Hematopoietic multipotent progenitor cell (in vitro differentiated cells): ENCODE data around the gene DNASE1L2. TPM values are rescaled to one million over a fixed set of nuclear protein-coding genes. Genes with fewer than 3 reads are reported as not detected.
"Not testable (repeated sequence)": the region's sequence is repeated elsewhere in the genome, so short reads cannot be mapped to it uniquely, and the experiment has no call there.

Experiments
- DNase-seq, 3 donors: peaks; one replicate each; pipeline ENCODE4 v3.0.0-alpha.2; 2011 to 2015; ENCODE audit warnings: low read depth in 2 of 3, low spot score in 2 of 3
- total RNA-seq: library from RNA; depleted of rRNA; stranded (reverse); fragments of >200 nt; gene quantifications from one replicate; pipeline ENCODE4 v1.2.3, GENCODE V29; 2012

DNASE1L2 gene
- total RNA-seq, 1 donor: 0.54 TPM

DNA sequence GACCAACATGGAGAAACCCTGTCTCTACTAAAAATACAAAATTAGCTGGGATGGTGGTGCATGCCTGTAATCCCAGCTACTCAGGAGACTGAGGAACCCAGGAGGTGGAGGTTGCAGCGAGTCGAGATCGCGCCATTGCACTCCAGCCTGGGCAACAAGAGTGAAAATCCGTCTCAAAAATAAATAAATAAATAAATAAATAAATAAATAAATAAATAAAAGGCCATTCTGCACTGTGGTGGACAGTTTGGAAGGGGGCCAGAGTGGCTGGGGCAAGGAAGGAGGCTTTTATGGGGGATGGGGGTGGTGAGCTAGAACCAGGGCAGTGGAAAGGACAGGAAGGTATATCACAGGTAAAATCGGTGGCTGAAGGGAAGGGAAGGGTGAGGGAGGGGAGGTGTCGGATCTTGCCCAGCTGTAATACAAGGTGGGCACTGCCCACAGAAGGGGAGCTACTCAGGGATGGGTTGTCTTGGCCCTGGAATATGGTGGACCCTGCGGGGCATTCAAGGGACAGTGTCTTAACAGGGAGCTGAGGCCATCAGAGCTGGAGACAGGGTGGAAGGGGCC lies 33.0 kb upstream of the DNASE1L2 start:
- DNase-seq: not testable (repeated sequence)

DNA sequence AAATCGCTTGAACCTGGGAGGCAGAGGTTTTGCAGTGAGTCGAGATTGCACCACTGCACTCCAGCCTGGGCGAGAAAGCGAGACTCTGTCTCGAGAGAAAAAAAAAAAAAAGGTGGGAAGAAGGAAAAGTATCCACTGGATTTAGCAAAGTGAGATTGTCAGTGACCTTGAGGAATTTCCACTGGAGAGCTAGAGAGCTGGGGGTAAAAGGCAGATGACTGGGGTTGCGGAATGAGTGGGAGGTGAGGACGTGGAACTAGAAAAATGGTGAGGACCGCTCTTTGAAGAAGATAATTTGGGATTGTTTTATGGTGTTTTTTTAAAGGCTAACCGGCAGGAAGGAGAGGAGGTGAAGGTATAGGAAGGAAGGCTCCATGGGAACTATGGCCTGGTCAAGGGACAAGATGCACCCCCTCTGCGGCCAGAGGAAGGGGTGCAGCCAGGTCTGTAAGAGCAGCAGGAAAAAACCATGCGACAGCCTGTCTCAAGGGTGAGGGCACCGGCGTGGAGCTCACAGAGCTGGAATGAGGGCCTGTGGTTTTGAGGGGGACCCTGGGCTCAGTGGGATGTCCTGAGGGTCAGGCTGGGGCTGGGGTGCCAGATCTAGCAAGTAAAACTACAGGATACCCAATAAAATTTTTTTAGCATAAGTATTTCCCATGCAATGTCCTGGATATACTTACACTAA lies 31.7 kb upstream of the DNASE1L2 start:
- no peak for DNase-seq

DNA sequence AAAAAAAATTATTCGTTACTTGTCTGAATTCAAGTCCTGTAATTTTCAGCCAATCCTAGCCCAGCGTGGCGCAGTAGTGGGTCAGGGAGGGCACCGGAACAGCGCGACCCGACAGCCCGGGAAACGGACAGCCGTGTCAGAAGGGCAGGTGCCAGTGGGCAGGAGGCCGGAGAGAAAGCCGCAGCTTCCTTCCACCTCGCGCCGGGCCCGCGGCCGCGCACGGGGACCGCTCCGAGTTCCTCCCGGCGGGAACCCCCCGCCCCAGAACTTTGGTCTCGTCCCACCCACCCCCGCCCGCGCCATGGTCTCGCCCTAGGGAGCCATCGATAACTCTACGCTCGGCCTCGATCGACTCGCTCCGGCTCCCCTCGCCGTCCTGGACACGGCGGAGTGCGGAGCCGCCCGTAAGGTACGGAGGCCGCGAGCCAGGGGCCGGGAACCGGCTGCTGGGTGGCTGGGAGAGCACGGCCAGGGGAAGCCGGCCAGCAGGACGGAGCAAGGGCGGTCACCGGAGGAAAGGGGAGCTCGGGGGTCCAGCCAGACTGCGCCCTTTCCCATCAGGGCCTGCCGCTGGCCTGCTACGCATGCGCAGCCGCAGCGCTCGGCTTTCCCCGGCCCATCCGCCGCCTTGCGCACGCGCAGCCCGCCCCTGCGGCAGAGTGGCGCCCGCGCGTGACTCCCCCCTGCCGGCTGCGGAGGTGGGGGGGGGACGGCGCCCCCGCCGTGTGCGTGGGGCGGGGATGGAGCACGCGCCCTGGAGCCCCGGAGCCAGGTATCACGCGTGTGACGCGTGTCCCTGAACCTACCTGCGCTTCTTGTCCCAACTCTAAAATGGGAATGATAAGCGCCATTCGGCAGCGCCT lies 30.9 kb upstream of the DNASE1L2 start, which contains the start of gene MLST8:
Gene MLST8 (plus strand): TSS at position 351 of the 863 bp plus-strand sequence. CDS start 632 bp downstream, outside the sequence.
- peak; percentile 91 to 97 (median 91) for DNase-seq

GRCh38 chr16:2205967-2206313 lies 30.3 kb upstream of the DNASE1L2 start:
- DNase-seq: no peak

DNA sequence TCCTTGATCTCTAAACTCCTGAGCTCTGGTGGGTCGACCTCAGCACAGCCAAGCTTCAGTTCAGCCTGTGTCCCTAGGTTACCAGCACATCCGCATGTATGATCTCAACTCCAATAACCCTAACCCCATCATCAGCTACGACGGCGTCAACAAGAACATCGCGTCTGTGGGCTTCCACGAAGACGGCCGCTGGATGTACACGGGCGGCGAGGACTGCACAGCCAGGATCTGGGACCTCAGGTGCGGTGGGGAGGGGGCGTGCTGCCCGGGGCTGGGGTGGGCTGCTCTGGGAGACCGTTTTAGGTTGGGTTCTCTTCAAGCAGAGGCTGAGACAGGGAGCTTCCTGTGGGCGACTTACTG lies 29.8 kb upstream of the DNASE1L2 start:
- DNase-seq: no peak

DNA sequence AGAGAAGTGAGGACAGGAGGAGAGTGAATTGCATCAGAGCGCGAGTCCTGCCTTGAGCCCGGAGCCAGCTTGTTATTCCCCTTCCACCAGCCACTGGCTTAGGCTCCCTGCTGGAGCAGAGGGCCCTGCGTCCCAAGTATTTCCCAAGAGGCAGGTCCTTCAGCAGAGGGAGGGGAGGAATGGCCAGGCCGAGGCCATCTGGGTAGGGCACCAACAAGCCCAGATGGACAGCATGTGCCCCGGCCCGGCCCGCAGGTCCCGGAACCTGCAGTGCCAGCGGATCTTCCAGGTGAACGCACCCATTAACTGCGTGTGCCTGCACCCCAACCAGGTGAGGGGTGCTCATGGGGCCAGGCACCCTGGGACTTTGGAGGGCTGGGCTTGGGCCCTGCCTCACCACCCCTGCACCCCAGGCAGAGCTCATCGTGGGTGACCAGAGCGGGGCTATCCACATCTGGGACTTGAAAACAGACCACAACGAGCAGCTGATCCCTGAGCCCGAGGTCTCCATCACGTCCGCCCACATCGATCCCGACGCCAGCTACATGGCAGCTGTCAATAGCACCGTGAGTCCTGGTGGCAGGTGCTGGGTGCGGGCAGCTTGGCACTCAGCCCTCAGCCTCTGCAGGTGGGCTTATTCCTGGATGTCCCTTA lies 29.3 kb upstream of the DNASE1L2 start:
- DNase-seq: no peak

- no peak for DNase-seq
These were observed 28.4 kb upstream of the DNASE1L2 start for GRCh38 chr16:2207872-2208271.

GRCh38 chr16:2208308-2208707 lies 27.9 kb upstream of the DNASE1L2 start:
- DNase-seq: no peak

DNA sequence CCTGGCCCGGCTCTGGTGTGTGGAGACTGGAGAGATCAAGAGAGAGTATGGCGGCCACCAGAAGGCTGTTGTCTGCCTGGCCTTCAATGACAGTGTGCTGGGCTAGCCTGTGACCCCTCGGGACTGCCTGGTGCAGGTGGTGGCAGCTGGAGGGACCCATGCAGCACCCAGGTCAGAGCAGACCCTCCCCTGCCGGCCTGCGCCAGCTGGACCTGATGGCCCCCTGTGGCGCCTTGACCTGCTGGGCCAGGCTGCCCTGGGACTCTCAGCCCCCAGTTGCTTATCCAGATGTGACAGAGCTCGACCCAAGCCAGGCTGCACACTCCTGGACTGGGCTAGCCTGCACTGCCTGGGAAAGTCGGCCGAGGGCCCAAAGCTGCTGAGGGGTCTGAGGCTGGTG lies 27.5 kb upstream of the DNASE1L2 start:
- DNase-seq: no peak

DNA sequence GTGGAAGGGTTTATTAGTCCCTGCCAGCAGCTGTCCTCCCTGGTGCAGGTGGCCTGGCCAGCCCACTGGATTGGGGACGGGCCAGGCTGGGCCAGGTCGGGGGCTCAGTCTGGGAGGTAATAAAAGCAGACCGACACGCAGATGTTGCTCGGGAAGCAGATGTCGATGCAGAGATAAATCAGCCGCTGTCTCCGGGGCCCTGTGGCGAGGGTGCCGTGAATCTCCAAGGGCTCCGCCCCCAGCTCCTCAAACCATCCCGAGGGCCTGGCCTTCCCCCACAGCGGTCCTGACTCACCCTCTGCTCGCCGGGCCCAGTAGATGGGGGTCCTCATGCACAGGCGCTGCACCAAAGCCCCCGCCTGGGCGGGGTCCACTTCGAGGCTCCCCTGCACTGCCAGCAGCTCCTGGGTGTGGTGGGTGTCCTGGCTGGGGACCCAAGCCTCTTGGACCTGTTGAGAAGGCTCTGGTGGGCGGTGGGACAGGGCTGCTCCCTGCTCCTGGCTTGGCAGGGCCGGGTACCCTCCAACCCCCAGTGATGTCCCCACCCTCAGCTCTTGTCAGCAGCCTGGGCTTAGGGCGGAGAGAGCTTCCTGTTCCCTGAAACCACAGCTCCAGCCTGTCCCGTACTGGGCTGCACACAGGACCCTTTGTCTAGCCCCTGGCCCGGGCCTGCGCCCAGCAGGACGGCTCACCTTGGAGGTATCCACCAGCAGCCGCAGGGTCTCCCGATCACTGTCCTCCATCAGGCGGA lies 26.8 kb upstream of the DNASE1L2 start:
- DNase-seq: no peak

DNA sequence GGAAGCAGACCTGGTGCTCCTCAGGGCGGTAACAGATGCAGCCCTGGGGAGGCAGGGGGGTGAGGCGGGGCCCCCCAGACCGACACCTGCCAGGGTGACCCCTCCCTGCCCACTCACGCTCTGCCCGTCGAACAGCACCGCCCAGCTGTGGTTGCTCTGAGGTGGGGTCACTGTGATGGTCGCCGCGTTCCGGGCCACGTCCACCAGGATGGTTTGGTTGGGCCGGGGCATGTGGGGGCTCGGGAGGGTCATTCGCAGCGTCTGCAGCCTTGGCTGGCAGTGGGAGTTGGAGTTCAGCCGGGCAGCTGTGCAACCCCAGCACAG lies 26.3 kb upstream of the DNASE1L2 start:
- no peak for DNase-seq

- no peak for DNase-seq
These were observed 25.6 kb upstream of the DNASE1L2 start, which contains the start of gene BRICD5 for GRCh38 chr16:2210386-2211365. BRICD5 (minus strand) TSS chr16:2210863; CDS start chr16:2210833, 30 bp downstream.

- DNase-seq: no peak
These were observed 24.3 kb upstream of the DNASE1L2 start for GRCh38 chr16:2211923-2212347.

DNA sequence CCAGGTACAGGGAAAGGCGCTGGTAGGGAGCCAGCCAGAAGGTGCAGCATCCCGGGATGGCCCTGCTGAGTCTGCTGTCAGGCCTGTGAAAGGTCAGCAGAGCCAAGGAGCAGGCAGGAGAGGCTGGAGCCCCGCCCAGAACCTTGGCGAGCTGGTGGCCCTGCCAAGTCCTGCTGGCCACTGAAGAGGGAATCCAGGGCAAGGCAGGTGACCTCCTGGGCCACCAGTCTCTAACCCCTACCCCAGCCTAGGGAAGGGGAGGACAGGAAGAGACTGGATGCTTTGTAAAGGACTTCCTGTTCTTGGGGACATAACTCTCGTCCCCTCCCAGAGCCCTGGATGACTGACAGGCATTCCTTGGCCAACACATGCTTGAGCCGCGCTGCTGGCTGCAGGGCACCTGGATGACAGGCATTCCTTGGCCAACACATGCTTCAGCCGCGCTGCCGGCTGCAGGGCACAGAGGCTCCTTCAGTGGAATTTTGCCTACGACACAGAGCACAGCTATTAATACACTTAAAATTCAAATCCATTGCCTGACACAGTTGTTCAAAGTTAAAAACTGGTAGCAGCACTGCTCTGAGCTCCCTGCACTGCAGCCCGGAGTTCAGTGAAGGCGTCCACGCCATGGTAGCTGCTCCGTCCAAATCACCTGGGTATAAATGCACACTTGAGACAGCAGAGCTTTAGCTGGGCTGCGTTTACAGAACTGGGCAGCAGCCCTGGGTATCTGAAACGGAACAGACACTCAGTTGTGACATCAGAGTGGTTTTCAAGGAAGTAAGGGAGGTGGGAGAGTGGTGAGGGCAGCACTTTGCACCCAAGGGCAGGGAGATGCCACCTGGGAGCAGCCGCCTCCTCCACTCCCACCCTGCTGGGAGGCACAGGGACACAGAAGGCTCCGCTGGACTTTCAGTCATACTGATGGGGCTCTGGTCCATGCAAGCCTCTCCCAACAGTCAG lies 23.6 kb upstream of the DNASE1L2 start:
- no peak for DNase-seq

DNA sequence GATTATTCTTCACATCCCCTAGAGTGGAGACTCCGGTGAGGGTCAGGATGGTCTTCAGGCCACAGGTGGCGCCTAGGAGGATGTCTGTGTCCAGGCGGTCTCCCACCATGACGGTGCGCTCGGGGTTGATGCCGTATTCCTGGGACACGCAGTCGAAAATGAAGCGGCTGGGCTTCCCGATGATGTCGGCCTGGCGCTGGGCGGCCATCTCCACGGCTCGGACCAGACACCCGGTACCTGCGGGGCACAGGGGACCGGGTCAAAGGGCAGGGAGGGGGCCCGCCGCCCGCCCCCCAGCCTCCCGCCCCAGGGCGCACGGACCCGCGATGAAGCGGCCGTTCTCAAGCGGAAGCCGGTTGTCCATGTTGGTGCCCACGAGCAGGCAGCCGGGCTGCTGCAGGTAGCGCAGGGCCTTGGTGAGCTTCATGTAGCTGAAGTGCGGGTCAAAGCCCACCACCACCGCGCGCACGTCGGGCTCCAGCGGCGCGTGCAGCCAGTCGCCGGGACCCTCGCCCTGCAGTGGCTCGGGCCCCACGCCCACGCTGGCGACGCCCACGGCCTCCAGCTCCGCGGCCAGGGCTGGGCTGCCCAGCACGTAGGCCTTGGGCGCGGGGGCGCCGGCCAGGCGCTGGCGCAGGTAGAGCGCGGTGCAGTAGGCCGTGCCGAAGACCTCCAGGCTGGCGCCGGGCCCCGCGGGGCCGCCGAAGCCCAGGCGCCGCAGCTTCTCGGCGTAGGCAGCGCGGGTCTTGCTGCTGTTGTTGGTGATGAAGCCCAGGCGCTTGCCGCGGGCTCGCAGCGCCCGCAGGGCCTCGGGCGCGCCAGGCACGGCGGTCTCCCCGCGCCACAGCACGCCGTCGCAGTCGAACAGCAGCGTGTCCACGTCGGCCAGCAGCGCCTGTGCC lies 22.2 kb upstream of the DNASE1L2 start:
- DNase-seq: peak in 1 of 3 donors; percentile 42

DNA sequence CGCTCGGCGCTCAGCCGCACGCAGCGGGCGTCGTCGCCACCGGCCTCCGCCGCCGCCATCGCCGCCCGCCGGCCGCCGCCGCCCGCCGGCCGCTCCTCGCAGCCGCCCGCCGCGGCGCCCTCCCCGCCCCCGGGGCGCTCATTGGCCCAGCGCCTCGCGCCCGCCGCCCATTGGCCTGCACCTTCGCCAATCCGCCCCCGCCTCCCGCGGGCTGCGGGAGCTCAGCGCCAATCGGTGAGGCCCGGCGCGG lies 21.6 kb upstream of the DNASE1L2 start, which contains the start of gene PGP:
Gene PGP (minus strand): TSS at position 122 of the 250 bp plus-strand sequence. CDS start 63 bp downstream, at position 59.
- DNase-seq: no peak

DNA sequence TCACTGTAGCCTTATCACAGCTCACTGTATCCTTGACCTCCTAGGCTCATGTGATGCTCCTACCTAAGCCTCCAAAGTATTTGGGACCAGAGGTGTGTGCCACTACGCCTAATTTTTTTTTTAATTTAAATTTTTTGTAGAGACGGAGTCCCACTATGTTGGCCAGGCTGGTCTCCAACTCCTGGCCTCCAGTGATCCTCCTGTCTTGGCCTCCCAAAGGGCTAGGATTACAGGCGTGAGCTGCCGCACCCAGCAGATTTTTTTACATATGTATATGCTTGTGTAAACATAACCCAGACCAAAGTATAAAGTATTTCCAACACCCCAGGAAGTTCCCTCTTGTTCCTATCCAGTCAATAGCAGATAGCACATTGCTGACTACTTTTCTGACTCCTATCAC lies 19.9 kb upstream of the DNASE1L2 start:
- no peak for DNase-seq
